HCT116 (cell line): Measurements from ENCODE around the gene ARHGEF1. TPM values are rescaled to one million over a fixed set of nuclear protein-coding genes. Genes with fewer than 3 reads are reported as not detected.

ENCODE experiments used
- ATAC-seq: fragments of 200-7000 bp; cut with Tn5 transposase; 2 replicates; pipeline ENCODE4 v1.9.1; 2020; ENCODE audit warnings: mild to moderate bottlenecking, moderate library complexity
- BruUV-seq: library from RNA; stranded (reverse); fragments of 400-500 nt; replicated peaks from 2 replicates; lab custom pipeline; 2021; lab: Mats Ljungman, UMichigan
- CTCF ChIA-PET: fragments of 300-600 bp; sonication (Branson Sonifier 250); formaldehyde crosslinking; loops from one replicate; lab custom pipeline; 2021; ENCODE audit warnings: antibody characterized with exemption; lab: Charles Lee
- POLR2A ChIA-PET: fragments of 300-600, 350-600 bp; sonication (Branson Sonifier 250); formaldehyde crosslinking; loops from one replicate; lab custom pipeline; 2021; ENCODE audit warnings: antibody characterized with exemption; lab: Charles Lee
- RAD21 ChIA-PET, 2 experiments: fragments of 300-600 bp; sonication (Branson Sonifier 250); formaldehyde crosslinking; loops; one replicate each; lab custom pipeline; 2023; ENCODE audit warnings: low total read pairs in 2 of 2; ENCODE audit not compliant: uncharacterized antibody in 2 of 2, unreplicated experiment in 2 of 2, low non-redundant PET in 1 of 2; lab: Charles Lee
- DNase-seq: peaks from one replicate; pipeline ENCODE4 v3.0.0-alpha.2; 2010; ENCODE audit warnings: low read depth, low spot score
- H2AFZ ChIP-seq: fragments of 200-600 bp; shearing (Covaris generic), sonication (generic); 2 replicates; pipeline ENCODE4 v1.6.1; 2017; ENCODE audit warnings: low read depth, mixed run types, mixed read lengths, antibody characterized with exemption, low read length; ENCODE audit not compliant: poor library complexity, severe bottlenecking
- H3K27ac ChIP-seq: 2 replicates; pipeline ENCODE4 v1.5.1; 2012; ENCODE audit warnings: low read depth, low read length
- H3K27me3 ChIP-seq: fragments of 200-600 bp; sonication (generic); 2 replicates; pipeline ENCODE4 v1.6.1; 2016; ENCODE audit warnings: mixed run types, low read length, mixed read lengths; ENCODE audit not compliant: insufficient read depth
- H3K36me3 ChIP-seq, 2 experiments: fragments of 200-500 bp in 1 of 2; fragments of 200-600 bp in 1 of 2; sonication (Bioruptor generic) in 1 of 2; sonication (generic) in 1 of 2; 2 replicates each; pipeline versions ENCODE4 v1.5.1 to v1.6.1; 2014 to 2016; ENCODE audit warnings: low read length in 2 of 2, inconsistent platforms in 1 of 2, mixed read lengths in 1 of 2, mixed run types in 1 of 2; ENCODE audit not compliant: insufficient read depth in 2 of 2, control insufficient read depth in 1 of 2
- H3K4me1 ChIP-seq, 2 experiments: fragments of 200-600 bp in 1 of 2; sonication (generic) in 1 of 2; 2 replicates each; pipeline versions ENCODE4 v1.5.1 to v1.6.1; 2012 to 2017; ENCODE audit warnings: low read length in 2 of 2, inconsistent platforms in 1 of 2, mild to moderate bottlenecking in 1 of 2, mixed read lengths in 1 of 2, mixed run types in 1 of 2, moderate library complexity in 1 of 2; ENCODE audit not compliant: insufficient read depth in 2 of 2, control insufficient read depth in 1 of 2
- H3K4me2 ChIP-seq: fragments of 200-600 bp; sonication (generic); 2 replicates; pipeline ENCODE4 v1.6.1; 2017; ENCODE audit warnings: mixed run types, low read length, mixed read lengths
- H3K4me3 ChIP-seq, 2 experiments: fragments of 200-600 bp in 1 of 2; sonication (generic) in 1 of 2; replicated peaks in 1 of 2; 2 replicates each; pipeline ENCODE4 v1.5.1; 2011 to 2016; ENCODE audit warnings: low read length in 2 of 2, control low read depth in 1 of 2, low read depth in 1 of 2, mild to moderate bottlenecking in 1 of 2, mixed read lengths in 1 of 2, mixed run types in 1 of 2
- H3K79me2 ChIP-seq: fragments of 200-600 bp; sonication (generic); 2 replicates; pipeline ENCODE4 v1.6.1; 2017; ENCODE audit warnings: mild to moderate bottlenecking, mixed run types, low read length, moderate library complexity, mixed read lengths; ENCODE audit not compliant: insufficient read depth
- H3K9ac ChIP-seq: fragments of 200-600 bp; sonication (generic); 2 replicates; pipeline ENCODE4 v1.6.1; 2016; ENCODE audit warnings: low read length, mixed read lengths
- H3K9me2 ChIP-seq: fragments of 200-600 bp; sonication (generic), shearing (Covaris generic); 2 replicates; pipeline ENCODE4 v1.6.1; 2017; ENCODE audit warnings: mixed run types, mild to moderate bottlenecking, moderate library complexity; ENCODE audit not compliant: insufficient read depth
- H3K9me3 ChIP-seq, 2 experiments: fragments of 200-500 bp in 1 of 2; fragments of 200-600 bp in 1 of 2; sonication (Bioruptor generic) in 1 of 2; sonication (generic) in 1 of 2; 2 replicates each; pipeline ENCODE4 v1.6.1; 2014 to 2017; ENCODE audit warnings: low read length in 2 of 2, mixed read lengths in 2 of 2, inconsistent platforms in 1 of 2, low read depth in 1 of 2, mild to moderate bottlenecking in 1 of 2, mixed run types in 1 of 2, moderate library complexity in 1 of 2; ENCODE audit not compliant: control insufficient read depth in 1 of 2, insufficient read depth in 1 of 2
- H4K20me1 ChIP-seq: fragments of 200-600 bp; sonication (generic), shearing (Covaris generic); 2 replicates; pipeline ENCODE4 v1.6.1; 2017; ENCODE audit warnings: mixed run types, mild to moderate bottlenecking, moderate library complexity; ENCODE audit not compliant: insufficient read depth
- CBX3 ChIP-seq: IDR thresholded peaks from 2 replicates; pipeline ENCODE4 v1.6.1; 2012; ENCODE audit warnings: low read depth
- CEBPB ChIP-seq: IDR thresholded peaks from 2 replicates; pipeline ENCODE4 v1.6.1; 2012; ENCODE audit warnings: low read depth
- EGR1 ChIP-seq: IDR thresholded peaks from 2 replicates; pipeline ENCODE4 v1.6.1; 2012; ENCODE audit warnings: low read depth
- ELF1 ChIP-seq: IDR thresholded peaks from 2 replicates; pipeline ENCODE4 v1.6.1; 2012; ENCODE audit warnings: low read depth, borderline replicate concordance
- EZH2 ChIP-seq: fragments of 200-600 bp; sonication (generic); IDR thresholded peaks from 2 replicates; pipeline ENCODE4 v1.6.1; 2017; ENCODE audit warnings: antibody characterized with exemption, mixed run types
- EZH2phosphoT487 ChIP-seq: fragments of 200-600 bp; IDR thresholded peaks from 2 replicates; pipeline ENCODE4 v1.6.1; 2018; ENCODE audit warnings: antibody characterized with exemption, borderline replicate concordance
- FOSL1 ChIP-seq: IDR thresholded peaks from 2 replicates; pipeline ENCODE4 v1.6.1; 2012; ENCODE audit warnings: low read depth
- JUND ChIP-seq: IDR thresholded peaks from 2 replicates; pipeline ENCODE4 v1.6.1; 2012
- POLR2AphosphoS5 ChIP-seq: IDR thresholded peaks from 2 replicates; pipeline ENCODE4 v1.6.1; 2011; ENCODE audit warnings: mild to moderate bottlenecking, low read depth, low read length, moderate library complexity
- SIN3A ChIP-seq: IDR thresholded peaks from 2 replicates; pipeline ENCODE4 v1.6.1; 2012; ENCODE audit warnings: low read depth
- SP1 ChIP-seq: IDR thresholded peaks from 2 replicates; pipeline ENCODE4 v1.6.1; 2012; ENCODE audit warnings: low read depth
- SRF ChIP-seq: IDR thresholded peaks from 2 replicates; pipeline ENCODE4 v1.6.1; 2012; ENCODE audit warnings: low read depth
- TCF7L2 ChIP-seq: IDR thresholded peaks from 2 replicates; pipeline ENCODE4 v1.7.0; 2011; ENCODE audit warnings: borderline replicate concordance, inconsistent platforms; ENCODE audit not compliant: insufficient read depth, insufficient read length; ENCODE audit errors: extremely low read depth
- ZFX ChIP-seq: fragments of 450-650 bp; IDR thresholded peaks from 2 replicates; pipeline ENCODE4 v1.6.1; 2017
- ZNF274 ChIP-seq: fragments of 200-500 bp; sonication (Bioruptor generic); IDR thresholded peaks from 2 replicates; pipeline ENCODE4 v1.6.1; 2014; ENCODE audit warnings: mild to moderate bottlenecking, low read depth, low read length, inconsistent platforms
- intact Hi-C: fragments of 100-400 bp; cut with micrococcal nuclease; formaldehyde crosslinking; loops from 2 replicates; pipeline ENCODE4 v1.10.0; 2022
- total RNA-seq: library from RNA; stranded (reverse); gene quantifications from one replicate; pipeline ENCODE4 v1.2.1, GENCODE V29; 2021; ENCODE audit not compliant: unreplicated experiment
- TF ChIP-seq, protein P1 (sequence below): IDR thresholded peaks from 2 replicates; pipeline ENCODE4 v1.6.1; 2011; ENCODE audit warnings: mild to moderate bottlenecking, low read length, moderate library complexity; ENCODE audit not compliant: insufficient replicate concordance; ENCODE audit errors: extremely low read depth
- TF ChIP-seq, protein P2 (sequence below): IDR thresholded peaks from 2 replicates; pipeline ENCODE4 v1.6.1; 2012; ENCODE audit warnings: low read depth
- TF ChIP-seq, protein P3 (sequence below): IDR thresholded peaks from 2 replicates; pipeline ENCODE4 v1.6.1; 2012

The ARHGEF1 gene
- total RNA-seq, 1 experiment from 2014 or later: 110 TPM

DNA sequence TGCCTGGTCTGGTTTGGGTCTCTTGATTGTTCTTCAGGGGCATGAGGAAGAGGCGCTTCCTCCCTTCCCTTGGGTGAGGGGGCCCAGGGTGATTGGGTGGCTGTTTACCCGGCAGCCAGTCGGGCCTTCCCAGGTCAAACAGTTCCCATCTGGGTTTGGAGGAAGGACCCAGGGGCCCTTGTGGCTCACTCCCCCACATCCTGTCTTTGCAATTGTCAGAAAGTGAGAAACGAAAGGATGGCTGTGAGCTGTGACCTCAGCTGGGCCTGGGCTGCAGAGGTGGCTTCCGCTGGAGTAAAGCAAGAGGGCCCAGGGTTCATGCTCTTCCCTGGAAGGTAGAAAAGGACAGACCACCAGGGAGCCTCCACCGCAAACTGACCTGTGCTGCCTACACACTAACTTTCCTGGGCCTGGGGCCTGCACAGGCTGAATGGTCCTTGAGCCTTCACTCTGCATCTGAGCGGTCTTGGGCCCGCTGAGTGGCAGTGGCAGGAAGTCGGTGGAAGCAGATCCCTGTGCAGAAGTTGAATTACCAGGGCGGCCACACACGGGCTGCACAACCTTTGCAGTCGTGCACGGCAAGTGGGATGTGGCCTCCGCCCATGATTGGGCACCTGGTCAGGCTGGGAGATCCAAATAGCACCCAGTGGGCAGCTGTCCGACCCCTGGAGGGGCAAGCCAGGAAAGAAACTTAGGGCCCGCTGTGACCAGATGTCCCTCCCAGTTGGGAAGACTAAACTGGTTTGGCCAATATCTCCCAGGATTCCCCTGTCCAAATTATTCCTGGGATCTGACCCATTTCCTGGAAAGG, 11.2 kb upstream of the ARHGEF1 start:
- ChIA-PET RAD21 (no interaction called here), POLR2A (interaction anchor here (1.7 to 5.2 kb wide), 3 partner anchors 12 to 85 kb away, joined by 4 to 36 read pairs (median 6); partner anchors contain the start of gene RPS19), CTCF (interaction anchor here (1.5 to 2.3 kb wide), 5 partner anchors 12 to 163 kb away, joined by 3 to 16 read pairs (median 6); partner anchors contain the start of genes RABAC1 and RPS19)
- no peak overlapping the region for H3K4me2 ChIP-seq
- intact Hi-C loops: no loop called here
- peaks cover 33% of the 10 kb centered on the region for H3K79me2 ChIP-seq
- TF ChIP-seq, protein P1, sequence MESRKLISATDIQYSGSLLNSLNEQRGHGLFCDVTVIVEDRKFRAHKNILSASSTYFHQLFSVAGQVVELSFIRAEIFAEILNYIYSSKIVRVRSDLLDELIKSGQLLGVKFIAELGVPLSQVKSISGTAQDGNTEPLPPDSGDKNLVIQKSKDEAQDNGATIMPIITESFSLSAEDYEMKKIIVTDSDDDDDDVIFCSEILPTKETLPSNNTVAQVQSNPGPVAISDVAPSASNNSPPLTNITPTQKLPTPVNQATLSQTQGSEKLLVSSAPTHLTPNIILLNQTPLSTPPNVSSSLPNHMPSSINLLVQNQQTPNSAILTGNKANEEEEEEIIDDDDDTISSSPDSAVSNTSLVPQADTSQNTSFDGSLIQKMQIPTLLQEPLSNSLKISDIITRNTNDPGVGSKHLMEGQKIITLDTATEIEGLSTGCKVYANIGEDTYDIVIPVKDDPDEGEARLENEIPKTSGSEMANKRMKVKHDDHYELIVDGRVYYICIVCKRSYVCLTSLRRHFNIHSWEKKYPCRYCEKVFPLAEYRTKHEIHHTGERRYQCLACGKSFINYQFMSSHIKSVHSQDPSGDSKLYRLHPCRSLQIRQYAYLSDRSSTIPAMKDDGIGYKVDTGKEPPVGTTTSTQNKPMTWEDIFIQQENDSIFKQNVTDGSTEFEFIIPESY: no peak
- no peak for TF ChIP-seq SRF
- TF ChIP-seq EZH2: no peak
- TF ChIP-seq, protein P2, sequence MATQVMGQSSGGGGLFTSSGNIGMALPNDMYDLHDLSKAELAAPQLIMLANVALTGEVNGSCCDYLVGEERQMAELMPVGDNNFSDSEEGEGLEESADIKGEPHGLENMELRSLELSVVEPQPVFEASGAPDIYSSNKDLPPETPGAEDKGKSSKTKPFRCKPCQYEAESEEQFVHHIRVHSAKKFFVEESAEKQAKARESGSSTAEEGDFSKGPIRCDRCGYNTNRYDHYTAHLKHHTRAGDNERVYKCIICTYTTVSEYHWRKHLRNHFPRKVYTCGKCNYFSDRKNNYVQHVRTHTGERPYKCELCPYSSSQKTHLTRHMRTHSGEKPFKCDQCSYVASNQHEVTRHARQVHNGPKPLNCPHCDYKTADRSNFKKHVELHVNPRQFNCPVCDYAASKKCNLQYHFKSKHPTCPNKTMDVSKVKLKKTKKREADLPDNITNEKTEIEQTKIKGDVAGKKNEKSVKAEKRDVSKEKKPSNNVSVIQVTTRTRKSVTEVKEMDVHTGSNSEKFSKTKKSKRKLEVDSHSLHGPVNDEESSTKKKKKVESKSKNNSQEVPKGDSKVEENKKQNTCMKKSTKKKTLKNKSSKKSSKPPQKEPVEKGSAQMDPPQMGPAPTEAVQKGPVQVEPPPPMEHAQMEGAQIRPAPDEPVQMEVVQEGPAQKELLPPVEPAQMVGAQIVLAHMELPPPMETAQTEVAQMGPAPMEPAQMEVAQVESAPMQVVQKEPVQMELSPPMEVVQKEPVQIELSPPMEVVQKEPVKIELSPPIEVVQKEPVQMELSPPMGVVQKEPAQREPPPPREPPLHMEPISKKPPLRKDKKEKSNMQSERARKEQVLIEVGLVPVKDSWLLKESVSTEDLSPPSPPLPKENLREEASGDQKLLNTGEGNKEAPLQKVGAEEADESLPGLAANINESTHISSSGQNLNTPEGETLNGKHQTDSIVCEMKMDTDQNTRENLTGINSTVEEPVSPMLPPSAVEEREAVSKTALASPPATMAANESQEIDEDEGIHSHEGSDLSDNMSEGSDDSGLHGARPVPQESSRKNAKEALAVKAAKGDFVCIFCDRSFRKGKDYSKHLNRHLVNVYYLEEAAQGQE: no peak
- TF ChIP-seq POLR2AphosphoS5: peak; percentile 48; the same call in 1 of the 2 replicates
- TF ChIP-seq CEBPB: no peak
- no peak for TF ChIP-seq ZNF274
- TF ChIP-seq JUND: peak; percentile 42; the same call in 1 of the 2 replicates
- TF ChIP-seq EZH2phosphoT487: no peak
- no peak for TF ChIP-seq TCF7L2
- TF ChIP-seq, protein P3, sequence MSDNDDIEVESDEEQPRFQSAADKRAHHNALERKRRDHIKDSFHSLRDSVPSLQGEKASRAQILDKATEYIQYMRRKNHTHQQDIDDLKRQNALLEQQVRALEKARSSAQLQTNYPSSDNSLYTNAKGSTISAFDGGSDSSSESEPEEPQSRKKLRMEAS: no peak
- TF ChIP-seq SP1: no peak
- TF ChIP-seq EGR1: no peak
- no peak for TF ChIP-seq CBX3
- peak; percentile 34; the same call in 1 of the 2 replicates for TF ChIP-seq SIN3A
- TF ChIP-seq ELF1: no peak
- TF ChIP-seq FOSL1: no peak
- TF ChIP-seq ZFX: no peak
- no peaks in the 10 kb centered on the region for H3K9me2 ChIP-seq
- no peaks in the 10 kb centered on the region for H3K9me3 ChIP-seq
- no peak overlapping the region; the same call in 1 of the 2 replicates for H3K9ac ChIP-seq
- H2AFZ ChIP-seq: no peak overlapping the region
- peaks cover 39% of the 10 kb centered on the region; the same call in 1 of the 2 replicates for H4K20me1 ChIP-seq
- DNase-seq: no peak
- no TSS peak for BruUV-seq
- ATAC-seq: peak; percentile 13
- peaks cover 0 to 34% of the 10 kb centered on the region in 2 experiments; a peak in 2 of 4 replicates for H3K4me1 ChIP-seq
- H3K36me3 ChIP-seq: peaks cover 34 to 49% of the 10 kb centered on the region in 2 experiments
- no peaks in the 10 kb centered on the region for H3K27me3 ChIP-seq
- peak overlapping the region; percentile 51 for H3K27ac ChIP-seq
- H3K4me3 ChIP-seq: no peak overlapping the region
